GM21723 (cell line): ENCODE measurements around the gene FGFRL1.

Experiments
- ATAC-seq: cut with Tn5 transposase; IDR thresholded peaks from one replicate; pipeline ENCODE4 v1.9.1; 2021; ENCODE audit warnings: mild to moderate bottlenecking, moderate library complexity; ENCODE audit not compliant: unreplicated experiment

Gene FGFRL1

DNA sequence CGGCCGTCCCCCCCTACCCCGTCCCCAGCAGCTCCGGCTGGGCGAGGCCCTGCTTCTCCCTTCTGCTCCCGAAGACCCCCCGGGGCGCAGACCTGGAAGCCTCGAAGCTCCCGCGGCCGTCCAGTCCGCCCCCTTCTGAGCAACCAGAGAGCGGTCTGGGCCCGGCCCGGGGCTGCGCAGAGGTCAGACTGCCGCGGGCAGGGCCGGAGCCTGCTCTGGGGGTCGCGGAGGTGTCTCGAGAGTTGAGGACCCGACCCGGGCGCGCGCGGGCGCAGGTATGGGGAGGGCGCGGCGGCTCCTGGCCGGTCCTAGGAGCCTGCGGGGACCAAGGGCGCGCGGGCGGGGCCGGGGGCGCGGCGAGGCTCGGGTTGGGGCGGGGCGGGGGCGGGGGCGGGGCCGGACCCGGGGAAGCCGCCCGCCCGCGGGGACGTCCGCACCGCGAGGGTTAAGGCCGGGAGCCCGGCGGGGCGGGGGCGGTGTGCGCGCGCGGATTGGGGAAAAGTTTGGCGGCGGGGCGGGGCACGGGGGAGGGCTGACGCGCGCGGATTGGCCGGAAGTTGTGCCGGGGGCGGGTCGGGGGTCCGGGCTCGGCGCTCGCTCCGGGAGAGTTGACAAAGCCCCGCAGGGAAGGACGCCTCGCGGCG, at the start of gene FGFRL1:
Gene FGFRL1, plus strand, starts transcription at position 605 of the 644 bp plus-strand sequence. CDS start 860 bp downstream, outside the sequence.
- ATAC-seq = peak; percentile 28

- ATAC-seq = no peak
Measured at GRCh38 chr4:962231-963208, 48.9 kb upstream of the FGFRL1 start.

GRCh38 chr4:963276-964225, 47.9 kb upstream of the FGFRL1 start:
- no peak for ATAC-seq

GRCh38 chr4:964346-965025, 46.9 kb upstream of the FGFRL1 start:
- ATAC-seq = no peak

DNA sequence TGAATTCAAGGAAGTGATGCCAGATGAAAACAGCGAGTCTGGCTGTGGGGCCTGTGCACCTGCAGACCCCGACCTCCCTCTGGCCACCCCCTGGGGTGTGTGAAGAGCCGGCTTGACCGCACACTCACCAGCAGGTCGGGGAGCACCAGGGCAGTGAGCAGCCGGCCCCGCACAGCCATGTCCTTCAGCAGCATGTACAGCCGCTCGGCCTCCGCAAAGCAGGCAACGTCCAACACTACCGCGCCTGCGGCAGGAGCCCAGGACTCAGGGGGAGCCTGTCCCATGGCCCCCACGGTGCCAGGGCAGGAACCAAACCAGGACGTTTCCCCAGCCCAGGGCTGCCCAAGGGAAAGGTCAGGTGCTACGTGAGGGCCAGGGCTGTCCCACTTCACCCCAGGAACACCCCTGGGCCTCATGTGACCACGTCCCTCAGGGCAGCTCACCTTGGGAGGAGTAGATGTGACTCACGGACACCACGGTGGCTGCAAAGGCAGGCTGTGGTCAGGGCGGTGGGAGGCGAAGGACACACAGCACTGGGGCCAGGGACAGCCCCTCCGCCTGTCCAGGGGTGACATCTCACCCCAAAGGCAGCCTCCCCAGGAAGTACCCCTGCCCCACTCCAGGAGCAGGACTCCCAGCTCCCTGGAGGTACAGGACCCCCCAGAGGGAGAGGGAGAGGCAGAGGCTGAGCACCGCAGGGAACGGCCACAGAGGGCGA, 46.2 kb upstream of the FGFRL1 start:
- no peak for ATAC-seq

- no peak for ATAC-seq
Measured at GRCh38 chr4:965766-966134, 45.7 kb upstream of the FGFRL1 start.

DNA sequence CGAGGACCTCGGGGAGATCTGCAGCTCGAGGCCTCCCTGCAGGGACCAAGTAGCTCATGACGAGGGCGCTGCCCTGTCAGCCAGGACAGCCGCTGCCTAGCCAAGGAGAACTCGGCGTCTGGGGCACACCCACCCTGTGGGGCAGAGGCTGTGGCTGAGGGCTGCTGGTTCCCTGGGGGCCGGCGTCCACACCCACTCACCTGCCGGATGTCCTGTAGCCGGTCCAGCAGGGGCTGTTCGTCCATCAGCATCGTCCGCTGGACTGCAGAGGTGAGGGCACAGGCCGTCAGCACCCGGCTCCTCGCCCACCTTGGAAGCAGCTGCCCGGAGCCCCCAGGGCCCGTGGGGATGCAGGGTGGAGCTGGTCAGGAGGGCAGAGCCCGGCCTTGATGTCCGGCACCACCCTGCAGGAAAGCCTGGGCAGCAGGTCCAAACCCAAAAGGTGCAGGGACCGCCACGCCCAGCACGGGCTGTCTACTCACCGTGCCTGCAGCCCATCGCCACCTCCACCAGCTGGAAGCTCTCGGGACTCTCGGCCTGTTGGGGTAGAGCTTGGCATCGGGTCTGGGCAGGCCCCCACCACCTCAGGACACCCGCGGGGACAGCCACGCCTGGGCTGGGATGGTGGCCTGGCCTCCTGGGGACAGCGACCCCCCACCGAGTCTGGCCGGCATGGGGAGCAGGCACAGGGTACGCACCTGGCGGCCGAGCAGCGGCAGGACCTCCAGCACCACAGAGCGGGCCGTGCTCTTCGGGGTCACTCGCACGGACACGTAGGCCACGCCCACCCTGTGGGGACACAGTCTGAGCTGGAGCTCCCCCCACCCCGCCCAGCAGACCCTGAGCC, 44.9 kb upstream of the FGFRL1 start:
- ATAC-seq = no peak

- ATAC-seq = no peak
Measured at GRCh38 chr4:967113-968104, 44.0 kb upstream of the FGFRL1 start.

DNA sequence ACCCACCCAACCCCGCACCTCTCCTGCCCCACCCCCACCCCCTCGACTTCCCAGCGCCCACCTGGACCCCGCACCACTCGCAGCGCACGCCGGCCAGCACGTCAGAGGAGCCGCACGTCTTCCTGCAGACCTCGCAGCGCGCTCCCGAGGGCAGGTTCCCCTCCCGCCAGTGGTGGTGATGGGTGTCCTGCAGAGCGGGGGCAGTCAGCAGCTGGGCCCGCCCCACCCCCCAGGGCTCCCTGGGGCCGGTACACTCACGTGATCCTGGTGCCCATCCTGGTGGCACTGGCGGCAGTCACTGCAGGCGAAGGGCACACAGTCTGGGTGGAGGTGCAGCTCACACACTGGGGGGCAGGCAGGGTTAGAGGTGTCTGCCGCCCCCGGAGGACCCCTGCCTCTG, 43.2 kb upstream of the FGFRL1 start:
- ATAC-seq = no peak

DNA sequence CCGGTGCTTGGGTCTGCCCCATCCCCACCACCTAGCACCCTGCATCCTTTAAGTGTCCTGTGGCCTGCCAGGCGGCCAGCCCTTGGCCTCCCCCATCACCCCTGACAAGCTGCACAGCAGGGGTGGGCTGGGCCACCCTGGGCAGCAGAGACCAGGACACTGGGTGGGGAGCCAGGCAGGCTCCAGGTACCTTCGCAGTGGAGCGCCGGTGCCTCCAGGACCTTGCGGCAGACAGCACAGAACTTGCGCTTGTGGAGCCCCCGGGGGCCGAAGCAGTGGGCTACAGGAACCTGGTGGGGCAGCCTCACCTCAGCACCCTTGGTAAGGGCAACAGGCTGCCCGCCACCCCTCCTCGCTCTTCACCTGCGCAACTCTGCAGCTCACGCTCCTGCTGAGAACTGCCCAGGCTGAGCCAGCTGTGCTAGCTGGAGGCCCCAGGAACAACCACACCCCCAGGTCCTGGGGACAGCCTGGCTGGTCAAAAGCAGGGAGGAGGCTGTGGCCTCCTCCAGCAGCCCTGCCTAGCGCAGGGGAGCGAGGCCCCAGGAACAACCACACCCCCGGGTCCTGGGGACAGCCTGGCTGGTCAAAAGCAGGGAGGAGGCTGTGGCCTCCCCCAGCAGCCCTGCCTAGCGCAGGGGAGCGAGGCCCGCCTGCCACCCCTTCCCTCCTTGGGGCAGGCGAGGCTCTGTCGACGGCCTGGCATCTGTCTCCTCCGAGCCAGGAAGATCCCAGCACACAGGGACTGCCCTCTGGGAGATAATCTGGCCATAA, 42.6 kb upstream of the FGFRL1 start:
- no peak for ATAC-seq

DNA sequence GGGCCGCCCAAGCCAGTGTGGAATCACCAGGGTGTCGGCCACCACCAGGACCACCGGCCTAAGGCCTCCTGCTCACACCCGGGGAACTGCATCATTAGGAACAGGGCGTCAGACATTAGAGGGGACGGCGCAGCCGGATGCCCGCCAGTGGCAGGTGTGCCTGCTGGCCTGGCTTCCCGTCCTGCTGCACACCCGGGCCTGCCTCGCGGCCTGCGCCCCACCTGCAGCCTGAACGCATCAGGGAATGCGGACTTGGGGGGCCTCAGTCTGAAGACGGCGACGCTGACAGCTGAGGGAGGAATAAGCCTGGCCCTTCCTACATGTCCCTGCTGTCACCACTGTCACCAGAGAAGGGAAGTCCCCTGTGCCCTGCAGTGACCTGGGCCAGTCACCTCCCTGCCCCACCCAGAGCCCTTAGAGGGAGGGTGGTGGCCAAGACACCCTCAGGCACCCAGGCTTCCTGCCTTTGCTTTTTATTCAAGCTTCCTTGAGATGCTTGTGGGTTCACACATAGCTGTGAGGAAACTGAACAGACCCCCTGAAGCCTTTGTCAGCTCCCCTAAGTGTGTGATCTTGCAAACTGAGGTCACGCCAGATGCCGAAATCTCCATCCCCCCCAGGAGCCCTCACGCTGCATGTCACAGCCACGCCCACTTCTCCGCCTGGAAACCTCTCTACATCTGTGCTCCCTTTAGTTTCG, 41.2 kb upstream of the FGFRL1 start:
- ATAC-seq = no peak

DNA sequence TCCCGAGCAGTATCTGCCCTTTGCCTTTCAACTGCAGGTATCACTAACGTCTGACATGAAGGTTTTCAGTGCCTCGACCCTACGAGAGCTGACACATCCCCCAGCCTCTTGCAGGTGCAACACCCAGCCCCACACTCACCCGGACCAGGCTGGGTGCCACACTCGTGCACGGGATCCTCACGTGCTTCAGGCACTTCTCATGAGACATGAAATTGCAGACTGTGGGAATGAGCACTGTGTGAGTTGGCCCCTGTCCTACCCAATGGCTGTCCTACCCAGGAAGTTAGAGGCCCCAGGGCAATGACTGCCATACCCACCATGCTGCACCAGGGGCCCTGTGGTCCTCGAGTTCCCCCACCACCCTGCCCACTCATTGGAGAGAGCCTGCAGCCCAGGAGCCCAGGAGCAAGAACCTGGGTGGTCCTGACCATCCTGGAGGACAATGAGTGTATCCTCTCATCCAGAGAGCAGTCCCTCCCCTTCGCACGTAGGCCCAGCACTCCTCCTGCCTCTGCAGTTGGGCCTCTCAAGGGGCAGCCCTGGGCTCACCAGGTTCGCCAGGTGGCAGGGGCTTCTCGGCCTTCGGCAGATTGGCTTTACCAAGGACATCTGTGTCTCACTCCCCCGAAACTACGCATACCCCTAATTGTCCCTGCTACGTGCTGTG, 40.4 kb upstream of the FGFRL1 start:
- ATAC-seq = no peak

GRCh38 chr4:971666-972500, 39.5 kb upstream of the FGFRL1 start:
- no peak for ATAC-seq

- ATAC-seq = peak; percentile 34
Measured at GRCh38 chr4:972651-973424, 38.6 kb upstream of the FGFRL1 start.
